Spleen (tissue), 11 donors: ENCODE data around the gene RRBP1. TPM values are rescaled to one million over a fixed set of nuclear protein-coding genes. Genes with fewer than 3 reads are reported as not detected.

Source experiments
- DNase-seq: peaks from one replicate; pipeline ENCODE4 v3.0.0-alpha.2; 2020
- H3K27ac ChIP-seq, 8 donors: fragments of 200-600 bp; sonication (generic) in 7 of 8; 1 replicate in 4 of 8; 2 replicates in 4 of 8; pipeline versions ENCODE4 v1.5.0 to v1.8.0; 2016 to 2021; ENCODE audit warnings: inconsistent platforms in 4 of 8, mild to moderate bottlenecking in 4 of 8, moderate library complexity in 1 of 8
- H3K27me3 ChIP-seq, 7 donors: fragments of 200-600 bp; sonication (generic) in 6 of 7; replicated peaks in 1 of 7; 1 replicate in 4 of 7; 2 replicates in 3 of 7; pipeline versions ENCODE4 v1.5.0 to v1.8.0; 2016 to 2021; ENCODE audit warnings: inconsistent platforms in 3 of 7, mild to moderate bottlenecking in 1 of 7
- H3K36me3 ChIP-seq, 6 donors: fragments of 200-600 bp; sonication (generic) in 5 of 6; 1 replicate in 4 of 6; 2 replicates in 2 of 6; pipeline versions ENCODE4 v1.5.0 to v1.8.0; 2016 to 2021; ENCODE audit warnings: inconsistent platforms in 2 of 6
- H3K4me1 ChIP-seq, 6 donors: fragments of 200-600 bp; sonication (generic) in 5 of 6; 1 replicate in 3 of 6; 2 replicates in 3 of 6; pipeline versions ENCODE4 v1.5.0 to v1.8.0; 2016 to 2021; ENCODE audit warnings: inconsistent platforms in 3 of 6
- H3K4me3 ChIP-seq, 8 donors: fragments of 200-600 bp; sonication (generic) in 7 of 8; 1 replicate in 4 of 8; 2 replicates in 4 of 8; pipeline versions ENCODE4 v1.5.0 to v1.8.0; 2016 to 2021; ENCODE audit warnings: inconsistent platforms in 4 of 8, mild to moderate bottlenecking in 4 of 8, moderate library complexity in 2 of 8
- H3K9me3 ChIP-seq, 8 donors: fragments of 200-600 bp; sonication (generic) in 7 of 8; 1 replicate in 4 of 8; 2 replicates in 4 of 8; pipeline versions ENCODE4 v1.5.0 to v1.8.0; 2016 to 2021; ENCODE audit warnings: inconsistent platforms in 4 of 8
- CTCF ChIP-seq, 11 experiments: fragments of 200-600 bp in 7 of 11; fragments of 450-650 bp in 4 of 11; sonication (generic) in 4 of 11; IDR thresholded peaks in 8 of 11; conservative IDR thresholded peaks in 3 of 11; 1 replicate in 7 of 11; 2 replicates in 4 of 11; pipeline versions ENCODE4 v1.4.0 to v1.8.0; 2016 to 2021; ENCODE audit warnings: antibody characterized with exemption in 11 of 11, inconsistent platforms in 4 of 11, mild to moderate bottlenecking in 1 of 11
- POLR2A ChIP-seq, 3 donors: fragments of 450-650 bp; IDR thresholded peaks; one replicate each; pipeline ENCODE4 v1.5.1; 2017; ENCODE audit warnings: antibody characterized with exemption in 3 of 3, mild to moderate bottlenecking in 1 of 3
- POLR2AphosphoS5 ChIP-seq, 3 donors: sonication (generic); formaldehyde crosslinking; IDR thresholded peaks; one replicate each; pipeline ENCODE4 v1.5.1; 2017; ENCODE audit warnings: antibody characterized with exemption in 3 of 3
- WGBS, 5 donors: extraction: QIAGEN DNeasy Blood & Tissue Kit in 3 of 5; methylation state at CpG; one replicate each; pipeline versions ENCODE4 v1.1.5 to v1.1.7; 2013 to 2018; 5-methylcytosine and 5-hydroxymethylcytosine counted together
- intact Hi-C: fragments of 100-400 bp; cut with DNase I; formaldehyde crosslinking; loops from one replicate; pipeline ENCODE4 v1.15.0; 2023; ENCODE audit warnings: low total_unique reads
- polyA plus RNA-seq, 3 donors: library from polyadenylated mRNA; stranded (reverse); fragments of 200-250 nt; gene quantifications; one replicate each; pipeline ENCODE4 v1.2.1, GENCODE V29; 2013
- total RNA-seq, 7 donors: library from RNA; depleted of rRNA in 3 of 7; stranded (reverse); fragments of >200 nt in 3 of 7; fragmentation: NEBNext Ultra II Directional in 4 of 7; extraction: Animal tissue kit (Norgen Biotek cat#: 25700) in 4 of 7; gene quantifications; one replicate each; pipeline versions ENCODE4 v1.1.0 to v1.2.1, GENCODE V29; 2016 to 2021
- donor health status: healthy with polysubstance abuse.
- donor health status: DM: no; HTN: no; CAD: no; lungs with moderate emphysema.
- donor health status: DM: no; HTN: no; CAD: no.
- donor health status: Bipolar disorder and iron deficiency.
- donor health status: healthy.
- donor health status: DM: no; HTN: no; CAD: no.
- donor health status: DM: yes; HTN: yes; CAD: no.

Gene RRBP1
- total and polyA plus RNA-seq, 10 donors, result 17.0 to 164 (median 114) TPM

- no peaks in the 10 kb centered on the region for H3K27me3 ChIP-seq
Observed at GRCh38 chr20:17612992-17613327, 69.1 kb downstream of the RRBP1 start.

GRCh38 chr20:17612287-17612991, 69.6 kb downstream of the RRBP1 start:
- Histone ChIP-seq H3K27me3 (no peaks in the 10 kb centered on the region), H3K9me3 (no peaks in the 10 kb centered on the region), H3K4me3 (no peak overlapping the region), H3K36me3 (peaks cover 0 to 76% (median 24%) of the 10 kb centered on the region in 6 donors), H3K4me1 (peaks cover 7 to 76% (median 40%) of the 10 kb centered on the region in 6 donors), H3K27ac (peak overlapping the region; percentile 8 to 85 (median 68))
- TF ChIP-seq POLR2A (IDR thresholded peaks at IDR 0.05) (no peak), POLR2AphosphoS5 (IDR thresholded peaks at IDR 0.05) (peak; percentile 51 to 61 (median 54)), CTCF (IDR thresholded peaks at IDR 0.05 in 8 of 11, conservative IDR thresholded peaks at IDR 0.05 in 3 of 11) (no peak)
- intact Hi-C loops, result no loop called here
- WGBS, 5 donors, result 43 to 73% (median 47%) methylated on average over 9 to 16 of the region's 16 CpGs
- peak; percentile 80 for DNase-seq

More at GRCh38 chr20:17612992-17613327, 69.1 kb downstream of the RRBP1 start:
- TF ChIP-seq POLR2A (IDR thresholded peaks at IDR 0.05) (no peak), POLR2AphosphoS5 (IDR thresholded peaks at IDR 0.05) (no peak), CTCF (IDR thresholded peaks at IDR 0.05 in 8 of 11, conservative IDR thresholded peaks at IDR 0.05 in 3 of 11) (no peak)
- Histone ChIP-seq H3K4me3 (no peak overlapping the region), H3K4me1 (peaks cover 7 to 76% (median 40%) of the 10 kb centered on the region in 6 donors), H3K27ac (peak overlapping the region in 4 of 8 donors; percentile 67 to 85 (median 74)), H3K9me3 (no peaks in the 10 kb centered on the region), H3K36me3 (peaks cover 0 to 76% (median 29%) of the 10 kb centered on the region in 6 donors)
- 70 to 95% (median 89%) methylated on average over 7 of the region's 7 CpGs for WGBS, 5 donors
- intact Hi-C loops, result no loop called here
- no peak for DNase-seq

GRCh38 chr20:17611540-17612286, 70.3 kb downstream of the RRBP1 start:
- TF ChIP-seq POLR2AphosphoS5 (IDR thresholded peaks at IDR 0.05) (peak in 2 of 3 donors; percentile 66 to 73), CTCF (IDR thresholded peaks at IDR 0.05 in 8 of 11, conservative IDR thresholded peaks at IDR 0.05 in 3 of 11) (peak in 2 of 11 experiments; percentile 39 to 52), POLR2A (IDR thresholded peaks at IDR 0.05) (no peak)
- intact Hi-C loops, result no loop called here
- WGBS, 5 donors, result 73 to 84% (median 78%) methylated on average over 22 to 26 of the region's 26 CpGs
- H3K27me3 ChIP-seq, result no peaks in the 10 kb centered on the region
- H3K4me1 ChIP-seq, result peaks cover 7 to 69% (median 40%) of the 10 kb centered on the region in 6 donors
- peak overlapping the region; percentile 8 to 85 (median 68) for H3K27ac ChIP-seq
- H3K9me3 ChIP-seq, result no peaks in the 10 kb centered on the region
- H3K36me3 ChIP-seq, result peaks cover 0 to 76% (median 17%) of the 10 kb centered on the region in 6 donors
- peak; percentile 82 for DNase-seq
- H3K4me3 ChIP-seq, result no peak overlapping the region

DNA sequence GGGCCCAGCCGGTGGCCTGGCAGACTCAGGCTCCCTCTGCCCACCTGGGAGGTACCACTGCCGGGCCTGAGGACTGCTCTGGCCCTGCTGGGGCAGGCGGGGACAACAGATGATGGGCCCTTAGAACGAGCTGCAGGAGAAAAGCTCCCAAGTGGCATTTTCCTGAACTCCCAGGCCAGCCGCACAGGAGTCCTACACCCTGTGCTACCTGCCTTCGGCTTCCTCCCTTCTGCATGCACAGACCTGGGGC, 70.8 kb downstream of the RRBP1 start:
- Histone ChIP-seq H3K27ac (peak overlapping the region in 7 of 8 donors; percentile 51 to 85 (median 68)), H3K36me3 (peaks cover 0 to 75% (median 15%) of the 10 kb centered on the region in 6 donors), H3K4me1 (peaks cover 7 to 64% (median 39%) of the 10 kb centered on the region in 6 donors), H3K9me3 (no peaks in the 10 kb centered on the region), H3K27me3 (no peaks in the 10 kb centered on the region), H3K4me3 (no peak overlapping the region)
- intact Hi-C loops, result no loop called here
- peak in 2 of 11 experiments; percentile 20 to 26 for TF ChIP-seq CTCF (IDR thresholded peaks at IDR 0.05 in 8 of 11, conservative IDR thresholded peaks at IDR 0.05 in 3 of 11)
- no peak for TF ChIP-seq POLR2A (IDR thresholded peaks at IDR 0.05)
- TF ChIP-seq POLR2AphosphoS5 (IDR thresholded peaks at IDR 0.05), result no peak
- no peak for DNase-seq
- 50 to 74% (median 69%) methylated on average over 5 to 6 of the region's 6 CpGs for WGBS, 5 donors
